ENCODE measurements around the gene TNNI2. TPM values are rescaled to one million over a fixed set of nuclear protein-coding genes. Genes with fewer than 3 reads are reported as not detected.

The TNNI2 gene
- total and polyA plus RNA-seq, 4 donors: 0.22 to 0.28 TPM; not detected in 2

DNA sequence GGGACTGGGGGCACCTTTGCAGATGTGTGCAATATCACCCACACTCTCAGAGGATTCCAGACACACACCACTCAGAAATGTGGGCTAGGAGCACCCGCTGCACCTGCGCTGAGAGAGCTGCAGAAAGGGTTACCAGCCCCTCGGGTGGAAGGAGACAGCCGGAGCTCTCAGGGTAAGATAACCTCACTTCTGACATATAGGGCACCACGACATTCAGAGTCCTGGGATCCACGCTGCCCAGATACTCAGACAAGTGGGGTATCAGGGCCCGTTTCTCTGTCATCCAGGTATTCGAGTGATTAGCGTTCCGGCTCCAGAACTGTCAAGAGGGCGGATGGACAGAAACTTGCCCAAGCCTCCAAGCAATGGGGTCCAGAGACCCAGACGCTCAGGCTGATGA lies 10.2 kb upstream of the TNNI2 start:
- DNase-seq (ENCODE audit: low spot score): no peak
- Histone ChIP-seq H3K4me3 (ENCODE audit: low read depth in 1 of 3, low read length in 3 of 3) (no peak overlapping the region), H3K9ac (ENCODE audit: low read depth in 1 of 2, low read length in 2 of 2) (no peak overlapping the region), H3K4me1 (ENCODE audit: control insufficient read depth in 4 of 4, insufficient read depth in 4 of 4, low read length in 3 of 4) (peaks cover 9 to 45% (median 20%) of the 10 kb centered on the region in 4 donors), H3K36me3 (ENCODE audit: control insufficient read depth in 4 of 4, insufficient read depth in 3 of 4, low read depth in 1 of 4, low read length in 3 of 4) (no peaks in the 10 kb centered on the region), H3K27ac (ENCODE audit: low read depth in 1 of 2, low read length in 2 of 2) (no peak overlapping the region), H3K27me3 (ENCODE audit: control insufficient read depth in 4 of 4, insufficient read depth in 4 of 4, low read length in 3 of 4) (no peaks in the 10 kb centered on the region), H3K9me3 (ENCODE audit: control insufficient read depth in 4 of 4, low read length in 3 of 4) (no peaks in the 10 kb centered on the region)
- WGBS: 94% methylated on average over 12 of the region's 12 CpGs
- TF ChIP-seq, protein P1, sequence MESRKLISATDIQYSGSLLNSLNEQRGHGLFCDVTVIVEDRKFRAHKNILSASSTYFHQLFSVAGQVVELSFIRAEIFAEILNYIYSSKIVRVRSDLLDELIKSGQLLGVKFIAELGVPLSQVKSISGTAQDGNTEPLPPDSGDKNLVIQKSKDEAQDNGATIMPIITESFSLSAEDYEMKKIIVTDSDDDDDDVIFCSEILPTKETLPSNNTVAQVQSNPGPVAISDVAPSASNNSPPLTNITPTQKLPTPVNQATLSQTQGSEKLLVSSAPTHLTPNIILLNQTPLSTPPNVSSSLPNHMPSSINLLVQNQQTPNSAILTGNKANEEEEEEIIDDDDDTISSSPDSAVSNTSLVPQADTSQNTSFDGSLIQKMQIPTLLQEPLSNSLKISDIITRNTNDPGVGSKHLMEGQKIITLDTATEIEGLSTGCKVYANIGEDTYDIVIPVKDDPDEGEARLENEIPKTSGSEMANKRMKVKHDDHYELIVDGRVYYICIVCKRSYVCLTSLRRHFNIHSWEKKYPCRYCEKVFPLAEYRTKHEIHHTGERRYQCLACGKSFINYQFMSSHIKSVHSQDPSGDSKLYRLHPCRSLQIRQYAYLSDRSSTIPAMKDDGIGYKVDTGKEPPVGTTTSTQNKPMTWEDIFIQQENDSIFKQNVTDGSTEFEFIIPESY (IDR thresholded peaks at IDR 0.05): no peak
- no peak for TF ChIP-seq CTCF (IDR thresholded peaks at IDR 0.05; ENCODE audit: low read depth, low read length, missing input control)
- TF ChIP-seq FOXA1 (IDR thresholded peaks at IDR 0.05): no peak
- no peak for TF ChIP-seq EGR1 (IDR thresholded peaks at IDR 0.05; ENCODE audit: low read depth in 2 of 2)
- no peak for TF ChIP-seq FOXA2 (IDR thresholded peaks at IDR 0.05)
- TF ChIP-seq NR2F2 (IDR thresholded peaks at IDR 0.05): no peak
- no peak for TF ChIP-seq YY1 (IDR thresholded peaks at IDR 0.05)
- TF ChIP-seq, protein P2, sequence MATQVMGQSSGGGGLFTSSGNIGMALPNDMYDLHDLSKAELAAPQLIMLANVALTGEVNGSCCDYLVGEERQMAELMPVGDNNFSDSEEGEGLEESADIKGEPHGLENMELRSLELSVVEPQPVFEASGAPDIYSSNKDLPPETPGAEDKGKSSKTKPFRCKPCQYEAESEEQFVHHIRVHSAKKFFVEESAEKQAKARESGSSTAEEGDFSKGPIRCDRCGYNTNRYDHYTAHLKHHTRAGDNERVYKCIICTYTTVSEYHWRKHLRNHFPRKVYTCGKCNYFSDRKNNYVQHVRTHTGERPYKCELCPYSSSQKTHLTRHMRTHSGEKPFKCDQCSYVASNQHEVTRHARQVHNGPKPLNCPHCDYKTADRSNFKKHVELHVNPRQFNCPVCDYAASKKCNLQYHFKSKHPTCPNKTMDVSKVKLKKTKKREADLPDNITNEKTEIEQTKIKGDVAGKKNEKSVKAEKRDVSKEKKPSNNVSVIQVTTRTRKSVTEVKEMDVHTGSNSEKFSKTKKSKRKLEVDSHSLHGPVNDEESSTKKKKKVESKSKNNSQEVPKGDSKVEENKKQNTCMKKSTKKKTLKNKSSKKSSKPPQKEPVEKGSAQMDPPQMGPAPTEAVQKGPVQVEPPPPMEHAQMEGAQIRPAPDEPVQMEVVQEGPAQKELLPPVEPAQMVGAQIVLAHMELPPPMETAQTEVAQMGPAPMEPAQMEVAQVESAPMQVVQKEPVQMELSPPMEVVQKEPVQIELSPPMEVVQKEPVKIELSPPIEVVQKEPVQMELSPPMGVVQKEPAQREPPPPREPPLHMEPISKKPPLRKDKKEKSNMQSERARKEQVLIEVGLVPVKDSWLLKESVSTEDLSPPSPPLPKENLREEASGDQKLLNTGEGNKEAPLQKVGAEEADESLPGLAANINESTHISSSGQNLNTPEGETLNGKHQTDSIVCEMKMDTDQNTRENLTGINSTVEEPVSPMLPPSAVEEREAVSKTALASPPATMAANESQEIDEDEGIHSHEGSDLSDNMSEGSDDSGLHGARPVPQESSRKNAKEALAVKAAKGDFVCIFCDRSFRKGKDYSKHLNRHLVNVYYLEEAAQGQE (IDR thresholded peaks at IDR 0.05): no peak
- no peak for TF ChIP-seq HNF4G (IDR thresholded peaks at IDR 0.05)
- no peak for TF ChIP-seq JUND (IDR thresholded peaks at IDR 0.05)
- TF ChIP-seq SP1 (IDR thresholded peaks at IDR 0.05): no peak
- TF ChIP-seq GABPA (IDR thresholded peaks at IDR 0.05 in 1 of 2, conservative IDR thresholded peaks at IDR 0.05 in 1 of 2): no peak
- no peak for TF ChIP-seq RAD21 (IDR thresholded peaks at IDR 0.05)
- no peak for TF ChIP-seq MAX (IDR thresholded peaks at IDR 0.05)
- TF ChIP-seq, protein P3, sequence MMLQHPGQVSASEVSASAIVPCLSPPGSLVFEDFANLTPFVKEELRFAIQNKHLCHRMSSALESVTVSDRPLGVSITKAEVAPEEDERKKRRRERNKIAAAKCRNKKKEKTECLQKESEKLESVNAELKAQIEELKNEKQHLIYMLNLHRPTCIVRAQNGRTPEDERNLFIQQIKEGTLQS (IDR thresholded peaks at IDR 0.05): no peak
- no peak for TF ChIP-seq RXRA (IDR thresholded peaks at IDR 0.05)
- no peak for TF ChIP-seq TAF1 (conservative IDR thresholded peaks at IDR 0.05)
